HEK293 (cell line): ENCODE results near the gene VIP.

ENCODE experiments used
- CTCF ChIA-PET: fragments of 350-600 bp; formaldehyde crosslinking; extraction: SDS; loops from one replicate; lab custom pipeline; 2021; ENCODE audit warnings: antibody characterized with exemption; lab: Yijun Ruan, JAX
- POLR2A ChIA-PET: fragments of 300-600 bp; formaldehyde crosslinking; extraction: SDS; loops from one replicate; lab custom pipeline; 2020; ENCODE audit warnings: antibody characterized with exemption, inconsistent platforms; lab: Yijun Ruan, JAX
- H3K27ac ChIP-seq: fragments of 200-500 bp; sonication (Bioruptor generic); 2 replicates; pipeline ENCODE4 v1.5.1; 2014; ENCODE audit warnings: low read depth, low read length, control low read depth, inconsistent platforms; ENCODE audit errors: extremely low read depth
- H3K36me3 ChIP-seq, 2 experiments: fragments of 200-500 bp in 1 of 2; sonication (Bioruptor generic) in 1 of 2; 1 replicate in 1 of 2; 2 replicates in 1 of 2; pipeline ENCODE4 v1.5.1; 2014 to 2017; ENCODE audit warnings: inconsistent platforms in 2 of 2, low read length in 2 of 2; ENCODE audit not compliant: control insufficient read depth in 2 of 2, insufficient read depth in 1 of 2
- H3K4me1 ChIP-seq: fragments of 200-500 bp; sonication (Bioruptor generic); 2 replicates; pipeline ENCODE4 v1.5.1; 2014; ENCODE audit warnings: mild to moderate bottlenecking, low read length, inconsistent platforms; ENCODE audit not compliant: control insufficient read depth, insufficient read depth
- H3K4me3 ChIP-seq: 2 replicates; pipeline ENCODE4 v1.5.1; 2011; ENCODE audit warnings: low read depth, mild to moderate bottlenecking, control low read depth, low read length, moderate library complexity
- H3K9me3 ChIP-seq: fragments of 200-500 bp; sonication (Bioruptor generic); 2 replicates; pipeline ENCODE4 v1.5.1; 2014; ENCODE audit warnings: low read depth, low read length, inconsistent platforms; ENCODE audit not compliant: control insufficient read depth, insufficient read depth
- BCL11B ChIP-seq: fragments of 450-650 bp; formaldehyde crosslinking; IDR thresholded peaks from 2 replicates; pipeline ENCODE4 v1.5.1; 2016; ENCODE audit warnings: low read depth, missing biosample characterization, missing genetic modification characterization
- EGR2 ChIP-seq: fragments of 450-650 bp; formaldehyde crosslinking; IDR thresholded peaks from 2 replicates; pipeline ENCODE4 v1.5.1; 2016; ENCODE audit warnings: low read depth, missing biosample characterization, missing genetic modification characterization
- FEZF1 ChIP-seq: fragments of 450-650 bp; formaldehyde crosslinking; IDR thresholded peaks from 2 replicates; pipeline ENCODE4 v1.5.1; 2016; ENCODE audit warnings: missing biosample characterization, missing genetic modification characterization
- GLIS2 ChIP-seq: fragments of 450-650 bp; formaldehyde crosslinking; IDR thresholded peaks from 2 replicates; pipeline ENCODE4 v1.5.1; 2016; ENCODE audit warnings: missing biosample characterization, missing genetic modification characterization
- HOXC10 ChIP-seq: sonication (generic); formaldehyde crosslinking; IDR thresholded peaks from 2 replicates; pipeline ENCODE4 v1.8.1; 2023; ENCODE audit warnings: mild to moderate bottlenecking, missing genetic modification reagents
- KLF17 ChIP-seq: fragments of 450-650 bp; formaldehyde crosslinking; IDR thresholded peaks from 2 replicates; pipeline ENCODE4 v1.5.1; 2016; ENCODE audit warnings: missing biosample characterization, missing genetic modification characterization
- MEIS1 ChIP-seq: sonication (generic); formaldehyde crosslinking; IDR thresholded peaks from 2 replicates; pipeline ENCODE4 v1.8.1; 2022; ENCODE audit warnings: missing genetic modification reagents, mild to moderate bottlenecking, borderline replicate concordance
- MZF1 ChIP-seq: fragments of 450-650 bp; formaldehyde crosslinking; IDR thresholded peaks from 2 replicates; pipeline ENCODE4 v1.5.1; 2017; ENCODE audit warnings: missing biosample characterization, missing genetic modification characterization, borderline replicate concordance
- SCRT2 ChIP-seq: fragments of 450-650 bp; formaldehyde crosslinking; IDR thresholded peaks from 2 replicates; pipeline ENCODE4 v1.5.1; 2016; ENCODE audit warnings: missing biosample characterization, missing genetic modification characterization
- SETDB1 ChIP-seq: IDR thresholded peaks from one replicate; pipeline ENCODE4 v1.6.1; 2017; ENCODE audit warnings: mild to moderate bottlenecking, low read length, moderate library complexity, mixed read lengths; ENCODE audit not compliant: insufficient read length
- SP2 ChIP-seq: fragments of 450-650 bp; formaldehyde crosslinking; IDR thresholded peaks from 2 replicates; pipeline ENCODE4 v1.5.1; 2016; ENCODE audit warnings: missing biosample characterization, missing genetic modification characterization
- ZBTB10 ChIP-seq: fragments of 450-650 bp; formaldehyde crosslinking; IDR thresholded peaks from 2 replicates; pipeline ENCODE4 v1.5.1; 2016; ENCODE audit warnings: missing biosample characterization, missing genetic modification characterization
- ZBTB20 ChIP-seq: fragments of 450-650 bp; formaldehyde crosslinking; IDR thresholded peaks from 2 replicates; pipeline ENCODE4 v1.5.1; 2016; ENCODE audit warnings: missing biosample characterization, missing genetic modification characterization
- ZBTB21 ChIP-seq: fragments of 450-650 bp; formaldehyde crosslinking; IDR thresholded peaks from 2 replicates; pipeline ENCODE4 v1.5.1; 2017; ENCODE audit warnings: missing biosample characterization, missing genetic modification characterization
- ZBTB49 ChIP-seq: fragments of 450-650 bp; formaldehyde crosslinking; IDR thresholded peaks from 2 replicates; pipeline ENCODE4 v1.5.1; 2016; ENCODE audit warnings: missing biosample characterization, missing genetic modification characterization, low read depth
- ZNF10 ChIP-seq: fragments of 450-650 bp; formaldehyde crosslinking; IDR thresholded peaks from 2 replicates; pipeline ENCODE4 v1.5.1; 2017; ENCODE audit warnings: missing biosample characterization, missing genetic modification characterization
- ZNF112 ChIP-seq: fragments of 450-650 bp; formaldehyde crosslinking; IDR thresholded peaks from 2 replicates; pipeline ENCODE4 v1.5.0; 2017; ENCODE audit warnings: missing biosample characterization, missing genetic modification characterization
- ZNF239 ChIP-seq: fragments of 450-650 bp; formaldehyde crosslinking; IDR thresholded peaks from 2 replicates; pipeline ENCODE4 v1.5.1; 2016; ENCODE audit warnings: missing biosample characterization, missing genetic modification characterization
- ZNF248 ChIP-seq: fragments of 450-650 bp; formaldehyde crosslinking; IDR thresholded peaks from 2 replicates; pipeline ENCODE4 v1.5.1; 2017; ENCODE audit warnings: missing biosample characterization, missing genetic modification characterization
- ZNF324 ChIP-seq: fragments of 450-650 bp; formaldehyde crosslinking; IDR thresholded peaks from 2 replicates; pipeline ENCODE4 v1.5.1; 2016; ENCODE audit warnings: missing biosample characterization, missing genetic modification characterization
- ZNF341 ChIP-seq: fragments of 450-650 bp; formaldehyde crosslinking; IDR thresholded peaks from 2 replicates; pipeline ENCODE4; 2016; ENCODE audit warnings: low read depth, missing biosample characterization, missing genetic modification characterization
- ZNF48 ChIP-seq: fragments of 450-650 bp; formaldehyde crosslinking; IDR thresholded peaks from 2 replicates; pipeline ENCODE4 v1.5.1; 2016; ENCODE audit warnings: missing biosample characterization, missing genetic modification characterization
- ZNF510 ChIP-seq: fragments of 450-650 bp; formaldehyde crosslinking; IDR thresholded peaks from 2 replicates; pipeline ENCODE4 v1.5.1; 2018; ENCODE audit warnings: mild to moderate bottlenecking, missing genetic modification characterization, missing biosample characterization; ENCODE audit not compliant: insufficient replicate concordance
- ZNF548 ChIP-seq: fragments of 450-650 bp; formaldehyde crosslinking; IDR thresholded peaks from 2 replicates; pipeline ENCODE4 v1.5.1; 2016; ENCODE audit warnings: missing biosample characterization, missing genetic modification characterization
- ZNF571 ChIP-seq: fragments of 450-650 bp; formaldehyde crosslinking; IDR thresholded peaks from 2 replicates; pipeline ENCODE4 v1.5.0; 2017; ENCODE audit warnings: missing biosample characterization, missing genetic modification characterization
- ZNF610 ChIP-seq: fragments of 450-650 bp; formaldehyde crosslinking; IDR thresholded peaks from 2 replicates; pipeline ENCODE4 v1.5.1; 2016; ENCODE audit warnings: missing biosample characterization, missing genetic modification characterization, borderline replicate concordance
- ZNF645 ChIP-seq: fragments of 450-650 bp; formaldehyde crosslinking; IDR thresholded peaks from 2 replicates; pipeline ENCODE4; 2016; ENCODE audit warnings: missing biosample characterization, missing genetic modification characterization
- ZNF76 ChIP-seq: fragments of 450-650 bp; formaldehyde crosslinking; IDR thresholded peaks from 2 replicates; pipeline ENCODE4; 2016; ENCODE audit warnings: low read depth, missing biosample characterization, missing genetic modification characterization, borderline replicate concordance
- ZNF768 ChIP-seq: fragments of 450-650 bp; formaldehyde crosslinking; IDR thresholded peaks from 2 replicates; pipeline ENCODE4 v1.5.1; 2018; ENCODE audit warnings: missing biosample characterization, mild to moderate bottlenecking, missing genetic modification characterization
- ZNF776 ChIP-seq: fragments of 450-650 bp; formaldehyde crosslinking; IDR thresholded peaks from 2 replicates; pipeline ENCODE4 v1.5.0; 2017; ENCODE audit warnings: missing biosample characterization, missing genetic modification characterization, borderline replicate concordance
- ZSCAN23 ChIP-seq: fragments of 450-650 bp; formaldehyde crosslinking; IDR thresholded peaks from 2 replicates; pipeline ENCODE4 v1.5.1; 2016; ENCODE audit warnings: missing biosample characterization, missing genetic modification characterization
- ZXDB ChIP-seq: fragments of 450-650 bp; formaldehyde crosslinking; IDR thresholded peaks from 2 replicates; pipeline ENCODE4 v1.5.1; 2016; ENCODE audit warnings: missing biosample characterization, missing genetic modification characterization

Gene VIP

DNA sequence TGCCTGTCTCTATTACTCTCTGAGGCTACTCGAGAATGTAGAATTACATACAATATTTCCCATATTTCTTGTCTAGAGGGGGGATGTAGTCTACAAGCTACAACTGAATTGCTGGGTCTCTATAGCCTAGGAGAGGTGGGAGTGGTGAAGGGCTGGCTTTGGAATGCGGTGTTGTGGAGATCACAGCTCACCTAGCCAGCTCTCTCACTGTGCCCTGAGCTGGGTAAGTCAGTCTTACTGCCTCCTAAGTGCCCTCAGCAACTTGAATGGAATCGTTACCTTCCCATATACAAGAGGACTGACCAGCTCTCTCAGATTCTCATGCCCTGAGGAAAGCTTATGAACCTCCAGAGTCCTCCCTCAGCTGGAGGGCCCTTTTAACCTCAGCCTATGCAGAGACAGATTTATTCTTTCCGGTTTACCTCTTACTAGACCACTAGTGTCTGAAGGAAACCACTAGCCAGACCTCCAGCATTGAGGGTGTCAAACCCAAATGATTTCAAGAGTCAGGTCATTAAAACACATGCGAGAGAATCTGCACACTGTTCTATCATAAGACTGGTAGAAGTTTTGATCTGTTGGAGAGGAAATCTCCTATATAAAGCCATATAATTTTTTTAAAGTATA, 20.6 kb downstream of the VIP start:
- H3K9me3 ChIP-seq, result no peaks in the 10 kb centered on the region
- no peak for TF ChIP-seq MEIS1 (CRISPR knock-in tag)
- no peak for TF ChIP-seq BCL11B (tag by site-specific recombination)
- TF ChIP-seq SCRT2 (tag by site-specific recombination), result no peak
- TF ChIP-seq ZNF48 (tag by site-specific recombination), result no peak
- TF ChIP-seq ZBTB10 (tag by site-specific recombination), result no peak
- TF ChIP-seq KLF17 (tag by site-specific recombination), result no peak
- no peak for TF ChIP-seq ZNF571
- no peak for TF ChIP-seq SETDB1
- no peak for TF ChIP-seq SP2 (tag by site-specific recombination)
- TF ChIP-seq ZNF645 (tag by site-specific recombination), result no peak
- no peak for TF ChIP-seq ZNF112
- TF ChIP-seq ZBTB20 (tag by site-specific recombination), result no peak
- no peak for TF ChIP-seq ZBTB49 (tag by site-specific recombination)
- no peak for TF ChIP-seq EGR2 (tag by site-specific recombination)
- no peak for TF ChIP-seq HOXC10
- no peak for TF ChIP-seq ZSCAN23 (tag by site-specific recombination)
- TF ChIP-seq ZNF239 (tag by site-specific recombination), result no peak
- no peak for TF ChIP-seq ZNF324 (tag by site-specific recombination)
- no peak for TF ChIP-seq ZNF510 (tag by site-specific recombination)
- no peaks in the 10 kb centered on the region for H3K4me1 ChIP-seq
- H3K27ac ChIP-seq, result no peak overlapping the region
- no peaks in the 10 kb centered on the region for H3K36me3 ChIP-seq
- CTCF ChIA-PET, result no interaction called here
- POLR2A ChIA-PET, result no interaction called here
- no peak overlapping the region for H3K4me3 ChIP-seq

DNA sequence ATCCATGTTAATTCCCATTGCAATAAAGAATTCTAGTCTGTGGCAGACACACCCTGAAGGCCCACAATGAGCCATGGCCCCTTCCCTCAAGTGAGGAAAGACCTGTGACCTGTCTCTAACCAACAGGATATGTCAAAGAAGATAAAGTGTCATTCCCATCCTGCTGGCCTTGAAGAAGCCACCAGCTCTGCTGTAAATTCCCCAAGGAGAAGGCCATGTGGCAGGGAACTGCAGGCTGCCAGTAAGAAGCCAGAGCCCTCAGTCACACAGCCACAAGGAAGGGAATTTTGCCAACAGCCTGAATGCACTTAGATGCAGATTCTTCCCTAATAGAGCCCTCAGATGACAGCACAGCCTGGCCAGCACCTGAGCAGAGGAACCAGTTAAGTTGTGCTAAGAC, 24.8 kb downstream of the VIP start:
- ChIA-PET CTCF (no interaction called here), POLR2A (no interaction called here)
- H3K4me3 ChIP-seq, result no peak overlapping the region
- no peaks in the 10 kb centered on the region for H3K9me3 ChIP-seq
- TF ChIP-seq ZNF10 (tag by site-specific recombination), result no peak
- no peak for TF ChIP-seq ZNF341 (tag by site-specific recombination)
- TF ChIP-seq ZNF248 (tag by site-specific recombination), result no peak
- no peak for TF ChIP-seq GLIS2 (tag by site-specific recombination)
- TF ChIP-seq ZNF548, result no peak
- TF ChIP-seq ZXDB, result no peak
- TF ChIP-seq ZNF776 (tag by site-specific recombination), result no peak
- no peak for TF ChIP-seq ZNF768 (tag by site-specific recombination)
- no peak for TF ChIP-seq ZBTB21 (tag by site-specific recombination)
- no peak for TF ChIP-seq MZF1 (tag by site-specific recombination)
- no peak for TF ChIP-seq FEZF1
- TF ChIP-seq ZNF610 (tag by site-specific recombination), result no peak
- no peak for TF ChIP-seq ZNF76 (tag by site-specific recombination)
- H3K27ac ChIP-seq, result no peak overlapping the region
- H3K36me3 ChIP-seq, result no peaks in the 10 kb centered on the region
- no peaks in the 10 kb centered on the region for H3K4me1 ChIP-seq
